ENCODE measurements around the gene TP63.

DNA sequence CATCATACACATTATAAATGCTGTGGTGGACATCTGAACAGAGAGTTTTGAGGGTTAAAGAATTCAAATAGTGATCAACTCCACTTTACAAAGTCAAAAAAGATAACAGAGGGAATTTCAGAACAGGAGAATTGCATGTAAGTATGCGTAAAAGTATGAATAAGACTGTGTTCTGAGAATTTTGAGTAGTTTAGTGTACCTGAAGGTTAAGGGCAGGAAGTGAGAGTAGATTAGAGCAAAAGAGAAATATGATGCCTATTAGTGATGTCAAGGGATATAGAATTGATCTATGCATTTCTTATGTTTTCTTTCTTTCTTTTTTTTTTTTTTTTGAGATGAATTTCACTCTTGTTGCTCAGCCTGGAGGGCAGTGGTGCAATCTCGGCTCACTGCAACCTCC, 53.1 kb downstream of the TP63 start:
- TF ChIP-seq, protein P1, sequence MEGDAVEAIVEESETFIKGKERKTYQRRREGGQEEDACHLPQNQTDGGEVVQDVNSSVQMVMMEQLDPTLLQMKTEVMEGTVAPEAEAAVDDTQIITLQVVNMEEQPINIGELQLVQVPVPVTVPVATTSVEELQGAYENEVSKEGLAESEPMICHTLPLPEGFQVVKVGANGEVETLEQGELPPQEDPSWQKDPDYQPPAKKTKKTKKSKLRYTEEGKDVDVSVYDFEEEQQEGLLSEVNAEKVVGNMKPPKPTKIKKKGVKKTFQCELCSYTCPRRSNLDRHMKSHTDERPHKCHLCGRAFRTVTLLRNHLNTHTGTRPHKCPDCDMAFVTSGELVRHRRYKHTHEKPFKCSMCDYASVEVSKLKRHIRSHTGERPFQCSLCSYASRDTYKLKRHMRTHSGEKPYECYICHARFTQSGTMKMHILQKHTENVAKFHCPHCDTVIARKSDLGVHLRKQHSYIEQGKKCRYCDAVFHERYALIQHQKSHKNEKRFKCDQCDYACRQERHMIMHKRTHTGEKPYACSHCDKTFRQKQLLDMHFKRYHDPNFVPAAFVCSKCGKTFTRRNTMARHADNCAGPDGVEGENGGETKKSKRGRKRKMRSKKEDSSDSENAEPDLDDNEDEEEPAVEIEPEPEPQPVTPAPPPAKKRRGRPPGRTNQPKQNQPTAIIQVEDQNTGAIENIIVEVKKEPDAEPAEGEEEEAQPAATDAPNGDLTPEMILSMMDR (IDR thresholded peaks at IDR 0.05), result no peak
- TF ChIP-seq POLR2A (IDR thresholded peaks at IDR 0.05) (no peak), POLR2AphosphoS5 (IDR thresholded peaks at IDR 0.05) (no peak), EP300 (IDR thresholded peaks at IDR 0.05) (no peak)

Data from sigmoid colon (tissue), 4 donors.